GM21825 (cell line): ENCODE data around the gene LYPD1.

Experiments
- ATAC-seq: cut with Tn5 transposase; IDR thresholded peaks from one replicate; pipeline ENCODE4 v1.9.1; 2021; ENCODE audit warnings: mild to moderate bottlenecking, moderate library complexity; ENCODE audit not compliant: unreplicated experiment

Gene LYPD1

DNA sequence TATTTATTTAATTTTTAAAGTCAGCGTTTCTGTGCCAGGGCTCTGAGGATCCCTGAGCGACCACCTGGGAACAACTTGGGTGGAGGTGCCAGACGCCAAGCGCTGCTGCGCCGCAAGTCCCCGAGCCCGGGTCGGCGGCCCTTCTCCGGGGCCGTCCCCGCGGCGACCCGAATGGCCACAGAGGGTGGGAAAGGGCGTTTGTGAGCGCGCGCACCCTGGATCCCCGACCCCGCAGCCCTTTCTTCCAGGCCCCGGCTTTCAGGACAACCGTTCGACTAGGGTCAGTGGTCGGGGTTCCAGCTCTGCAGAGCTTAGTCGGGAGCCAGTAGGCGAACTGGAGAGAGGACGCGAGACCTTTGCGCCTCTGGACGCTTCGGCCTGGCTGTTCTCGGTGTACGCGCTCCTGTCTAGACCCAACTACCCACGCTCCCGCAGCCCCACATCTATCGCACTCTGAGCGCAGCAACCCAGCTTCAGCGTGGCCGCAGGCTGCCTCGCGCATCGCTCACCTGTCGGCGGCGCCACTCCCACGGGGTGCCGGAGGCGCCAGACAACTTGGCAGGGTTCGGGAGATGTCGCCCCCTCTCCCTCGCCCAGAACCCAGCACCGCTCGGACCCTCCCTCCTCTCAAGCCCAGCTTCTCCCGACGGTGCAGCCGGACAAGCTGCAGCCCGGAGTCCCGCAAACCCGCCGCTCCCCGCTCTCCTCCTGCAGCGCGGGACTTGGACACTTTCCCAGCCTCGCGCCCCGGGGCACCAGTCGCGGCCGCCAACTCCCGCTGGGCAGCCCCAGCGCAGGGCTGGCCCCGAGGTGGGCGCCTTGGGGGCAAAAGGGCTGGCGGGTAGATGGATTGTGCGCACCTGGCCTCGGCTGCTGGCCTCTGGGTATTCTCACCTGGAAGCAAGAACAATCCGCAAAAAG, 758 bp downstream of the LYPD1 start:
- no peak for ATAC-seq

DNA sequence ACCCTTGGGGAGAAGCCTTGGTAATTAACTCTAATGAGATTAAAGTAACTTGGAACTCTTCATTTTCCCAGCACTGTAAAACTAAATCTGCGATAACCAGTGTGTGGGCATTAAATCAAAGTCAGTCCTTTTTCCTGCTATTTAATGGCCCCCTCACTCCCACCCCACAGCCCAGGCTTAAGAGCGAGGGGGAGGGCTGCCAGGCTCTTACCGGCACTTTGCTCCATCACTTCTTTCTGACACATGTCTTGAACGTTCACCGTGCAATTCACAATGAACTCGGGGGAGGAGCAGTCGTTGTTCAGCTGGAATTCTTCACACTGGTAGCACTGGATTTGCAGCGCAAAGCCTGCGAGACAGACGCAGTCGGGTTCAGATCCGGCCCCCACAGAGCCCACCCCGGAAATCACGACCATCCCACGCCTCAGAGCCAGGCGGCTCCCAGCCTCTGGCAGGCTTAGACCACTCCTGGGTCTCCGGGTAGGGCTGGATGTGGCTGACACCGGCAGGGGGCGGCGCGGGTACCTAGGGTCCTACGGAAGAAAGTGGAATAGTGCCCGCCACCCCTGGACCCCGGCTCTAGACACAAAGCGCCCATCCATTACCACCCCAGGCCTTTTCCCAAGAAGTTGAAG, 1.7 kb downstream of the LYPD1 start:
- no peak for ATAC-seq

DNA sequence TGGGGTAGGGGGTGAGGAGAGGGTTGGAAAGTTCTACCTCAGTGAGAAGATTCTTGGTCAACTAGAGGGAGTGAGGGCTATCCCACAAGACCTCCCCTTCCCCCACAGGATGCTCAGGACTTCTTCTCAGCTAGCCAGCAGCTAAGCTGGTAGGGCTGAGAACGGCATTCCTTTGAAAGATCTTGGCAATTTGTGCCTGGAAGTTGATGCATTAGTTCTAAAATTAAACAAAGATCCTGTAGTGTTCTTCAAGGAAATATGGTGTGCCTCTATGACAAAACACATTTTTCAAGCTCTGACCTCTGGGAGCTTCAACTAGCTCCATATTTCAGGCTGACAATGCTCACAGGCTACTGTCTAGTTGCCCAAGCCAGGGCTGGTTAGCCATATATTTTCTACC, 2.3 kb downstream of the LYPD1 start:
- no peak for ATAC-seq

DNA sequence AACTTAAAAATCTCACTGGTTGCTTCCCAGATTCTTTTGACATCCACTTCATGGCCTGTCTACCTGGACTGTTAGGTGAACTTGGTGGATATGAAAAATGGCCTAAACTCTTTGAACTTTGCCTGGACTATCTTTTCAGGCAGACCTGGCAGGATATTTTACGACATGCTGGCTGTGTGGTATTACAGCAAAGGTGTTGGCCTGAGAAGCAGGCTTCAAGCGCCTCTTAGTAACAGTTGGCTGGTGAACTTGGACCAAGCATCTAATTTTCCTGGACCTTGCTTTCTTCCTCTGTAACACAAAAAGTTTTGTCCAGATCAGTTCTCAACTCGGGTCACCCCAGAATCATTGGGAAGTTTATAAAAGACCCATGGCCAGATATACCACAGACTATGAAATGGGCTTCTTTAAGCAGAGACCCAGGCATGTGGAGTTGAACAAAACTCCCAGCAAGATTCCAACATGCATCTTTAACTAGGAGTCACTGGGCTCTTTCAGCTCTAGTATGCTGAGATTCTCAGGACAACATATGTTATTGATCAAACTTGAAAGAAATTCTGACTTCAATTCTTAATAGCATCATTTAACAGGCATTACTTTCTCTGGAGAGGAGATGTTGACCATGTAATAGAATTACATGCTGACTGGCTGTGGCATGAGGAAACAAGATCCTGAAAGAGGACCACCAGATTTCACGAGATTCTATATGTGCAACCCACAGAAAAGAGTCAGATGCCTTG, 4.4 kb downstream of the LYPD1 start:
- ATAC-seq, result no peak

DNA sequence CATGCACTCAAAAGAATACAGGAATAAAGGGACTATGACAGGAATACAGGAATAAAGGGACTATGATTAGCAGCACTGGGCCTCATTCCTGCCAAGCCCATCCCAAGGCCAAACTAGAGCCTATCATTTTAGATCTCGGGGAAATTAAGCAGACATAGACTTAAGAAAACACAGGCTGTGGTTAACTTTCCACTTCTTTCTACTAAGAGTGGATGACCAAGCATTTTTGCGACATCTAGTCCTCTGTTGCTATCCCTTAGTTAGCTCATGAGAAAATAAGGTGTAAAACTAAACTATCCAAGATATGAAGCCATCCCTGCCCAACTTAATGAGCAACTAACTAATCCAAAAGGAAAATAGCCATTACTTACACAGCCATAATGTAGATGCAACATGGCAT, 5.9 kb downstream of the LYPD1 start:
- ATAC-seq, result no peak

DNA sequence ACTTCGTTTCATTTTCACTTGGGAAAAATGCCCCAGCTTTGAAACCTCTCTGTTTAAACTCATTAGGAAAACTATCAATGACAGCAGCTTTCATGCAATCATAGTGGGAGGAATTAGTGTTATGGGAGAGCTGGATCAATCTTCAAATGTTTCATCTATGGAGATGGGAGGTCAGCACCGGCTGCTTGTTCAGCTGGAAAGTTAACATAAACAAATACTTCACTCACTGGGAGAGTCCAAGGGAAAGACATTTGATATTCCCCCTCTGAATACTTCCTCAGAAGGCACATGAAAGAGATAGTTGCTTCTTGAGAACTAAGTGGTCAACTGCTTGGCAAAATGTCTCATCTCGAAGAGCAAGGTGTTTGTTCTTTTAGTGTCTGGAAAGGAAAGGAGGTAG, 7.3 kb downstream of the LYPD1 start:
- ATAC-seq, result no peak

DNA sequence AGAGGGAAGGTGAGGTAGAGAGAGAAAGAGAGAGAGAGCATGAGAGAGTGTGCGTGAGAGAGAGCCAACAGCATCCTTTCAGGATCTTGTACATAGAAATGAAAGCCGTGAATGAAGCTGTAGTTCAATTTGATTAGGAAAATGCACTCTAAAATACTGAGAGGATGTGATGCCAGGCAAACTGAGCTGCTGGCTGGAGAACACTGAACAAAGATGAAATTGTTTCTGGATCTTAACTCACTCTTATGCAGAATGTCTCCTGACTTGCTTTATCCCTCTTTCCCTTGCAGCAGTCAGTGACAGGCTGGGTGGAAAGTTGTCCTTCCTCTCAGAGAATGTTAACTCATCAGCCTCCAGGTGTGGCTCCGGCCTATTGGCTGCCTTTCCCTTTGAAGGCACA, 10.7 kb downstream of the LYPD1 start:
- ATAC-seq, result no peak

DNA sequence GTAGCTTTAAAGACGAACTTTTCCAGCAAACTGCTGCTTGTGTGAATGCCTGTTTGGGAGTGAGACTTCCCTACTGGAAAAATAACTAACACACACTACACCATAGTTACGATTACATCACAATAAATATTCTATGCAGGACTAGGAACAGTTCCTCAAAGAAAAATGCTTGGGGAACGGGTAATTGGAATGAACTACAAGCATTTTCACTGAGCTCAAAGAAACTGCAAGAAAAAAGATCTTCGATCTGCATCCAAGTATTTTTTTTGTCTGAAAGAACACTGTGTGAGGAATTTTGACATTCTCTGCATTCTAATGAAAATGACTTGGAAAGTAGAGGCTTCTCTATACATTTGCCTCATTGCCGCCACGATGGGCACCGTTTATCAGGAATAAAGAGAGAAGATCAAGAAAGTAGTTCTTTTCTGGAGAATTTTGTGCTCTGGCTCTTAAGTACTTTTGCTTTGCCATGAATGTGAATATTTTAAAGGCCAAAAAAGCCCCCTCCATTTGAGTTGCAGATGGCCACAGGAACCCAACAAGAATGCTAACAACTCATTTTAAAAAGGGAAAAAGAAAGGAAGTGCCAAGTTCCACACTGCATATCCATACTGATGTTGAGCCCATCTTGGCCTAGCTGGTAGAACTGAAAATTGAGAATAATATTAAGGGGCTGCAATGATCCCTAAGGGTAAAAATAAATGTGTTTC, 13.6 kb downstream of the LYPD1 start:
- ATAC-seq, result no peak

DNA sequence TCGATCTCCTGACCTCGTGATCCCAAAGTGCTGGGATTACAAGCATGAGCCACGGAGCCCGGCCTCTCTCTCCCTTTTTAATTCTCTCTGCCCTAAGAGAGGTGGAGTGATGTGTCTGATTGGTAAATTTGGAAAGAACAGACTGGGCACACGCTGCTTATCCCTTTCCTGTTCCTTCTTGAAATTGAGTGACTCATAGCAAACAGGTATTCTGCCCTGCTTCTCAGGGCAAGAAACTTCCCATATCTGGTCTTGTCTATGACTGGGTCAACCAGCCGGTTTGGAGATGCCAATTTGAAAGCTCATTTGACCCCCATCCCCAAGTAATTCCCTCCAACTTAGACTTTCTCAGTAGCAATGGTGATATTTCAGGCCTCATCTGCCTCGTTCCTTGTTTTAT, 15.0 kb downstream of the LYPD1 start:
- ATAC-seq, result no peak

DNA sequence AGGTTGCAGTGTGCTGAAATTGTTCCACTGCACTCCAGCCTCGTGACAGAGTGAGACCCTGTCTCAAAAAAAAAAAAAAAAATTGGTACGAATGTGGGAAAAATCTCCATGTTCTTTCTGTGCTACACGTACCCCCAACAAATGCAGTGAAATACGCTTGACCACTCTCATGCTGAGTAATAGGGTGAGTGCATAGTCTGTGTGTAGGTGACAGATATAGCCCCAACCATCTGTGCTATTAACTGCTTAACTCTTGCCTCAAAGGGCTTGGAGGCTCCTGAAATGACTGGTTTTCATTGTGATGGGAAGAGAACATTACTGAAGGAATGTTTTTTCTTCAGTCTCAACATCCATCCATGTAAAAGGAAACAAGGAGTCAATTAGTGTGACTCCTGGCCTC, 15.7 kb downstream of the LYPD1 start:
- no peak for ATAC-seq

DNA sequence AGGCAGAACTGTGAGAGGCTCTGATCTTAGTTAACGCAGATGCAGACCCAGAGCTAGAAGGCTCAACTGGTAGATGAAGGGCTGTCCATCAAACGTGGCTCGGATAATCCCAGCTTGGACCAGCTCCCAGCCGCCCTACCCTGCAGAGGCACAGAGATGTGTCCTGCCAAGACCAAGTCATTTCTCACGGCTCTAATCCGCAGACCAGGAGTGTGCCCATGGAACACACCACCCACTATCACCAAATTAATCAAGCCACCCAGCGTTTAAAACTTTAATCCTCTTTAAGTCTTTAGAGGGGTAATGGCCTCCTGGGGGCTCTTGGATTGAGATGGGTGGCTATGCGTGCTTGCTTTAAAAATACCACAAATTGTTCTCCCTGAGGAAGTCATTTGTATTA, 17.5 kb downstream of the LYPD1 start:
- ATAC-seq, result no peak

DNA sequence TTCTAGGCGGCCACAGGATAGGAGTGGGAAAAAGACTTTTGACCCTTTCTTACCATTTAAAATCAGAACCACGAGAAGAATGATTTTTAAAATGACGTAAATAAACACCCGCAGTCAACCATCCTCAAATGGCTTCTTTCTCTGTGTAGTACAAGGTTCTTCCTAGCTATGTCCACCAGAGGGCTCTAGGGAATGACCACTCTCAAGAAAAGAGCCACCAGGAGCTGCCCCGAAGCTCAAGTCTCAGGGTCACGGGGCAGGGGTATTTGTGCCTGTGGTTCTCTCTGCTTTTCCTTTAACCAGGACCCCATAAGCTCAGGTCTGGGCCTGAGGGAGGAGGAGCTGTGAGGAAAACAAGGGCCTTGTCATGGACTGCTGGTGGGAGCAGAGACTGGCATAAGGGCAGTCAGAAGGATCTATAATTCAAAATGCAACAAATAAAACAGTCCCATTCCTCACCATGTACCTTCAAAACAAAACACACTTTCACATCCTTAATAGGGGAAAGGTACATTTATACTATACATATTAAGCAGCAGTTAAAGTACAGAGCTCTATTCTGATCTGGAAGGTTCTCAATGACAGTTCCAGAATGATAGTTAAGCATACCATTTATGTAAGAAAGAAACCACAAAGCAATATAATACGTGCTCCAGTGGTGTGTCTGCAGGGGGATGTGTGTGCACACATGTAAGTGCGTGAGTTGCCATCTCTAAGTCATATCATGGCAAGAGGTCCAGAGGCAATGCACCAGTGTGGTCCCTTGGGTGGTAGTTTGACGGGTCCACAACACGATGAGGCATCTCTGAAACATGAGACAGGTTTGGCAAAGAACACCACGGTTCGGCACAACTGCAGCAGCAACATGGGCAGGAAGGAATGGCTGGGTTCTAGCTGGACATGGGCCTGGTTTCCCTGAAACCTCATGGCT, 18.6 kb downstream of the LYPD1 start:
- ATAC-seq, result no peak

DNA sequence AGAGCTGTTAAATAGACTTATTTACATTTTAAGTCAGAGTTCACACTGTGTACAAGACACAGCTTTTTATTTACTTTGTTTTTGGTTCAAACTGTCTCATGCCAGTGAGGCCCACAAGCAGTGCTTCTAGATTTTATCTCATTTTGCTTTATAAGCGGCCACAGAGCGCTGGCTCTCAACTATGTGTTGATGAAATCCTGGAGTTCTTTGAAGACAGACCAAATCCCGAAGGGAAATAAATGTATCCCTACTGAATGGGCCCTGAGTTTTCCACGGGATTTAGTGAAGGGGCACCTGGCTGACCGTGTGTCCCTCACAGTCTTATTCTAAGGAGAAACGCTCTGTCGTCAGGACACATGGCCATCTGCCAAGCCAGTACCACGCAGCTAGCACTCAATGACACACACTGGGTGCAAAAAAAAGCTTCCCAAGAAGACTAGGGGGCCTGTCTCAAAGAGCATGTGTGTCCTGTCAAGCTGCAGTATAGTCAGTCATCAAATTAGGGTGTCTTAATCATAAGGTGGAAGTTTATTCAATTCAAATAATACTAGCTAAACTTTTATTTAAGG, 23.4 kb downstream of the LYPD1 start:
- ATAC-seq, result no peak

DNA sequence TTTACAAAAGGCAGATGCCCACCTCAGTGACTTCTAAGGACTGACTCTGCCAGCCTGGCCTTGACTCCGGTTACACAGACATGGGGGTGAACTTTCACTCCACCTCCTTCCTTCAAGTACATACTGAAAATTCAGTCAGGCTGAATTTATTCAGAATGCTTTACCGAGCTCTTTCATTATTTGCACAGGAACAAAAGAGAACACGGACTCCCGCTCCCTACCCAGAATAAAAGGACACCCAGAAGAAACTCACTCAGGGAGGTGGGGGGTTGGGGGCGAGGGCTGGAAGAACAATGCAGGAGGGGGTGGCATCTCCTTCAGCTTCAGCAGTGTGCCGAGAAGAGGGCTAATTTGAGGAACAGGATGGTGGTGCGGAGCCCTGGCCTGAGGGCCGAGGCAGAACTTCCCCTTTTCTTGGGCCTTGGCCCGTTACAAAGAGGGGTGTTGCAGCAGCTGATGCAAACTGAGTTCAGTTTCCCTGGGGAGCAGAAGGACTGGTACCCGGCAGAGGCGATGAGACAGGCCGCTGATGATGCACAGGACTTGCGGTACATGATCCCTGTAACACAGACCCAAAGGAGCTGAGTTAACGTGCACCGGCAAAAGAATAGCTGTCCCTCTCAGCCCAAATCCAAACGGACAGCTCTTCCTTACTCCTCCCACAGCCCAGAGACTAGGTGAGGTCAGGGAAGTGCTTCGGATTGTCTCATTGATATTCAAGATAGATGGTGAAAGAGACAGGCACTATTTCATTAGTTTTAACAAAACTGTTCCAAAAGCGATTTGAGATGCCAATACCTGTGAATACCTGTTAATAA, 24.1 kb downstream of the LYPD1 start:
- no peak for ATAC-seq

DNA sequence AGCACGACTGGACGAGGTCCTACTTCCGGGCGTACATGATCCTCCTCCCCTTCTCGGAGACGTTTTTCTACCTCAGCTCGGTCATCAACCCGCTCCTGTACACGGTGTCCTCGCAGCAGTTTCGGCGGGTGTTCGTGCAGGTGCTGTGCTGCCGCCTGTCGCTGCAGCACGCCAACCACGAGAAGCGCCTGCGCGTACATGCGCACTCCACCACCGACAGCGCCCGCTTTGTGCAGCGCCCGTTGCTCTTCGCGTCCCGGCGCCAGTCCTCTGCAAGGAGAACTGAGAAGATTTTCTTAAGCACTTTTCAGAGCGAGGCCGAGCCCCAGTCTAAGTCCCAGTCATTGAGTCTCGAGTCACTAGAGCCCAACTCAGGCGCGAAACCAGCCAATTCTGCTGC, 24.8 kb downstream of the LYPD1 start:
- ATAC-seq, result no peak

DNA sequence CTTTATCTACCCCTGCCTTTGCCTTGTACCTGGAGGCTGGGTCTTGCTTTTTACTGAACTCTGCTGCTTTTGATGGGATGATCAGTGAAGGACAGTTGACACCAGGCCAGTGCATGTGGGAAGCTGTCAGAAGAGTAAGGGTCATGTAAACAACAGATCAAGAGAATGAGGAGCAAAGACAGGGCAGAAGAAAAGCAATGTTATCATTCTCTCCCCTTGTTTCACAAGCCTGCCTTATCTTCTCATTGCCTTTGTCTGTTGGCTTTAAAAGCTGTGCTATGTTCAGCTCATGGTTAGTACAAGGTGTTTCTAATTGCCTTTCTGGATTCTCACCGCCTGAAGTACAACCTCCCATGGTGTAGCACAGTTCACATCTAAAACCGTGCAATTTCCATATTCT, 27.6 kb downstream of the LYPD1 start:
- ATAC-seq, result no peak

DNA sequence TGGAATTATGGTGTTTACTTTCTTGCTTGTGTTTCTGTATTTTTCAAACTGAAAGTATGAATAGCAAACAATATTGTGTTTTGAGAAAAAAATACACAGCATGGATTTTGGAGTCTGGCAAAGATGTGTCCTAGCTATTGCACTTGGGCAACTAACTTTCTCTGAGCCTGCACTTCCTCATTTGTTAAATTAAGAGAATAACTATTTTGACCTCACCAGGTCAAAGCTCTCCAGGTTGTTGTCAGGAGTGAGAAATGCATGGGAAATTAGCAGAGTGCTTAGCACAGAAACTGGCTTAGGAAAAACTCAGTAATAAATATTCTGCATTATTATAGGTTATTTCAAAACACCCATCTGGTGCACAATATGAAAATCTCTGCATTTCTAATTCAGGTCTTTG, 28.2 kb downstream of the LYPD1 start:
- no peak for ATAC-seq

DNA sequence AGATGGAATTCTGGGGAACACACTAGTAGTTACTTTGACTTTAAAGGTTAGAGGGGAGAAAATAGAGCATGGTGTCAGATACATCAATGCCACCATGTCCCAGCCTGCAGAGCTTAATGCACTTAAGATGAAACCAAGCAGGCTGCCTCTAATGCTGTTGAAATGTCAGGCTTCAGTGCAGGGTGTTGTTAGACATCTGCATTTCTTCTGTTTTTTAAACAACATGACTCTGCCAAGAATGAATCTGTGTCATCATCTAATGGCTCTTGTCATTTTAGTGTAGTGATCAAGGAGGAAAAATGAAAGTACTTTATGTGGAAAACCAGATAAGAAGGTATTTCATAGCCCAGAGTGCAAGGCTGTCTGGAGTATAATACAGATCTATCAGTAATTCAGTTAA, 29.9 kb downstream of the LYPD1 start:
- ATAC-seq, result no peak
